Amniotic stem cell (primary cell): ENCODE data around the gene ZNF25.
"Not testable (repeated sequence)": the region's sequence is repeated elsewhere in the genome, so short reads cannot be mapped to it uniquely, and the experiment has no call there.

Experiments
- DNase-seq: peaks from one replicate; lab custom pipeline; 2025; lab: John Stamatoyannopoulos, UW

ZNF25 gene

DNA sequence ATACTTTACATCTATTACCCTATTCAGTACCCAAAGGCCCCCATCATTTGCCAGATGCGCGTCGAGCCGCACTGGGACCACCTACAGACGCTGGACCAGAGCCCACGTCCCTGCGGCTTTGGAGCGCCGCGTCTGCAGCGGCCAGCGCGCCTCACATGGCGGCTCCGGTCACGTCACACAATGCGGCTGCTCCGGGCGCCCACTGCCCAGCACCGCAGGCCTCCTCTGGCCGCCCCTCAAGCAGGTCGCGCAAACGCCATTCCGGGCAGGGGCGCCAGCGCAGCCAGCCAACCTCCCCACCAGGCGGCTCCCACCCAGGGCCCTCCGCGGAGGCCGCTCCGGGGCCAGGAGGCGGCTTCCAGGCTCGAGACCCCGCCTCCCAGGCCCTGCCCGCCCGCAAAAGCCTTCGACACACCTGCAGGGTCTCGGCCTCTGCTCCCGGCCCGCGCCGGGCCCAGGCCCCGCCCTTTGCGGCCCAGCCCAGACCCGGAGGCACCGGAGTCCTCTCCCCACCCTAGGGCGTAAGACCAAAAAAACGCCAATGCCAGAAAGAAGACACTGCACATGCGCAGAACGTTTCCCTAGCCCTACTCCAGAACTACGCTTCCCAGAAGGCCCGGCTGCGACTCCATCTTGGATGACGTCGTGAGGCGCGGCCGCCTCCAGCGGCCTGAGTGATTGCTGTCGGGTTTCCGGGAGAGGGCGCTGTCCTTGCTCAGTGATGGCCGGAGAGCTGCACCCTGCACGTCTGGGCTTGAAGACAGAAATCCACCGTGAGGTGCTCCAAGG lies at the start of gene ZNF25:
Gene ZNF25 (minus strand): TSS at position 557 of the 789 bp plus-strand sequence. CDS start 4,925 bp downstream, outside the sequence.
- peak; percentile 99 for DNase-seq

DNA sequence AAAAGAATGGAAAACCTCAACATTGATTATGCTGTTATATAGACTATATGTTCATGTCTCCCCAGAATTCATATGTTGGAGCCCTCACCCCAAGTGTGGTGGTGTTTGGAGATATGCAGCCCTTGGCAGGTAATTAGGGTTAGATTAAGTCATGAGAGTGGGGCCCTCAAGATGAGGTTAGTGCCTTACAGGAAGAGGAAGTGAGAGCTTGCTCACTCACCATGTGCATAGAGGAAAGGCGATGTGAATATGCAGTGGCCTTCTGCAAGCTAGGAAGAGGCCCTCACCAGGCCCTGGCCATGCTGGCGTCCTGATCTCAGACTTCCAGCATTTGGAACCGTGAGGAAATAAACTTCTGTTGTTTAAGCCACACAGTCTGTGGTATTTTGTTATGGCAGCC lies 48.8 kb upstream of the ZNF25 start:
- DNase-seq, result no peak

DNA sequence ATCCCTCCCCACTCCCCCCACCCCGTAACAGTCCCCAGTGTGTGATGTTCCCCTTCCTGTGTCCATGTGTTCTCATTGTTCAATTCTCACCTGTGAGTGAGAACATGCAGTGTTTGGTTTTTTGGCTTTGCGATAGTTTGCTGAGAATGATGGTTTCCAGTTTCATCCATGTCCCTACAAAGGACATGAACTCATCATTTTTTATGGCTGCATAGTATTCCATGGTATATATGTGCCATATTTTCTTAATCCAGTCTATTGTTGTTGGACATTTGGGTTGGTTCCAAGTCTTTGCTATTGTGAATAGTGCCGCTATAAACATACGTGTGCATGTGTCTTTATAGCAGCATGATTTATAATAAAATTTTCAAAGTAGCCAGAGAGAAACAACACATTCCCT lies 42.7 kb upstream of the ZNF25 start:
- not testable (repeated sequence) for DNase-seq

DNA sequence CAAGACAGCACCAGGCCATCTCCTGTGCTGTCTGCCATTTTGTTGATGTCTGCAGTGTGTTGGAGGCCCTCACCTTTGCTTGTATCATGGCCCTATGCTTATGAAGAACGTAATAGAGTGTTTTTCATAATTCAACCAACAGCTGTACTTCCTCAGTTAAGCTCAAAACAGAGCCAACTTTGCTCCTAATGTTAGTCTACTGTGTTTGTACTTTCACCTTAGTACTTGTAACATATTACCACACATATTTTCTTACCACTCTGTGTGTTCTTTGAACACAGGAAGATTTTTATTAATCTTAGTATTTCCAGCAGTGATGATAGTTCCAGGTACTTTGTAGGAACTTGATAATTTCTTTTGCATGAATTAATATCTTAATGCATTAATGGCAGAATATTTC lies 39.9 kb upstream of the ZNF25 start:
- DNase-seq, result no peak

- DNase-seq, result peak; percentile 92
Measured at GRCh38 chr10:38010119-38010903, 33.9 kb upstream of the ZNF25 start, which contains the start of gene ZNF33A. ZNF33A (plus strand) TSS chr10:38010675; CDS start chr10:38012342, 1,667 bp downstream.

- DNase-seq, result no peak
Measured at GRCh38 chr10:38007991-38008390, 31.5 kb upstream of the ZNF25 start.

DNA sequence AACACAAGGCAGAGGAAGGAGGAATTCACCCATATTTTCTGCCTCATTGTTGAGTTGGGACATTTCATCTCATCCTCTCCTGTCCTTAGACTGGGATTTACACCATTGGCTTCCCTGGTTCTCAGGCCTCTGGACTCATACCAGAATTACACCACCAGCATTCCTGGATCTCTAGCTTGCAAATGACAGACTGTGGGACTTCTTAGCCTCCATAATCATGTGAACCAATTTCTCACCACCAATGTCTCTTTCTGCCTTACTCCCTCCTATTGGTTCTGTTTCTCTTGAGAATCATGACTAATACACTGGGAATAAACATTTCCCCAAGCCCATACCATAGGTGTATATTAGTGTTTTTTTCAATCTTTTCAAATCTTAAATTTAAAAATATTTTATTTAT lies 31.1 kb upstream of the ZNF25 start:
- no peak for DNase-seq

- DNase-seq, result no peak
Measured at GRCh38 chr10:38003588-38003987, 27.1 kb upstream of the ZNF25 start.

DNA sequence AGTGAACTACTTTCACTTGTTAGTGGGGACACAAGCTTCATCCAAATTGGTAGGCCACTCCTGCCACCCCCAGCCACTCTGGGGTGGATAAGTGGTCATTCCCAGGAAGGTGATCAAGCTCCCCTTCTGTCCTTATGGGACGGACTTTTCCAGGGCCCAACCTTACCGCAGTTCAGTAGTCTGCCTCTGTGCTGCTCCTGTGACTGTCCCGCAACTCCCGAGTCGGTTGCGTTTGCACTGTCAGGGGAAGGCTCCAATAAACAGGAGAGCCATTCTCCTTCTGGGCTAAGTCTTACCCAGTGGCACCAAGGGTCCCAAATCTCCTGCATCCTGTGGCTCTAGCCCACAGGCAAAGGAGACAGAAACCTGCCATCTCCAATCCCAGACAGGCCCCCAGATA lies 26.6 kb upstream of the ZNF25 start:
- DNase-seq, result no peak

- DNase-seq, result not testable (repeated sequence)
Measured at GRCh38 chr10:38000474-38000873, 24.0 kb upstream of the ZNF25 start.

- DNase-seq, result not testable (repeated sequence)
Measured at GRCh38 chr10:37998920-37999319, 22.5 kb upstream of the ZNF25 start.

DNA sequence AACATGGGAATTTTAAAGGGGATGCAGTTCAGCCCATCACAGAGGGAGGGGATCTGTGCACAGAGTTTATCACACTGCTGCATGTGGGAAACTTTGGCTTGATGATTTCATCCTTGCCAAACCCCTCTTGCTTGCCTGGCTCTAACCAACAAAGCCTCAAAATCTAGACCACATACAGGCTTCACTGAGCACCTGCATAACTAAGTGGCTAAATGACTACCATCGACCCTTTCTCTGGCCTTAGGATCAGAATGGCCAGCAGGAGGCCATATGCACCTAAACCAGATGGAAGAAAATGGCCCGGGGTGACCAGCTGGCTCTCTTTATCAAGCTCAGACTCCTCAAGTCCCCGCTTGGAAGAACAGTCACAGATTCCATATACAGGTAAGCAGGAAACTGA lies 15.6 kb upstream of the ZNF25 start:
- no peak for DNase-seq

DNA sequence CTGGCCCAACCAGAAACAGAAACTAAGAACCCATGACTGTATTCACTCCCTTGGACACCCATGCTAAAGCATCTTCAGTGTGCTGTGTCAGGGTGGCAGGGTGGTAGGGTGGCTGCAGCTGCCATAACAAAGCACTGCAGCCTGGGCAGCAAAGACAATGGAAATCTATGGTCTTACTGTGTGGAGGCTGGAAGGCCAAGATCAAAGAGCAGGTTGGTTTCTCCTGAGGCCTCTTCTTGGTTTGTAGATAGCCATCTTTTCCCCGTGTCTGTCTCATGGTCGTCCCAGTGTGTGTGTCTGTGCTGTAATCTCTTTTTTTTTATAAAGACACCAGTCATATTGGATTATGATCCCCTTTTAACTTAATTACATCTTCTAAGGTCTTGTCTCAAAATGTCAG lies 15.2 kb upstream of the ZNF25 start:
- DNase-seq, result no peak

DNA sequence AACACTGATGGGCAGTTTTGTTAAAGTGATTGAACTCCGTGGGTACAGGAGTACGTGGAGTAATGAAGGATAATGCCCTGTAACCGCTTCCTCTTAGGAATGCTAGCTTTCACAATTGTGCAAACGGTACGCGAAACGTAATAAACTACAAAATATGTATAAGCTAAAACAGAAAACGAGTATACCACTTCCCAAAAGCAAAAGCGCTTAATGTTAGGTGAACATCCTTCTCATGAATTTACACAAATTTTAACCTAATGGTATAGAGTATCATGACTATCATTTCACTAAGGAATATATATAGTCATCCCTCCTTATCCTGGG lies 395 bp upstream of the ZNF25 start:
- no peak for DNase-seq

DNA sequence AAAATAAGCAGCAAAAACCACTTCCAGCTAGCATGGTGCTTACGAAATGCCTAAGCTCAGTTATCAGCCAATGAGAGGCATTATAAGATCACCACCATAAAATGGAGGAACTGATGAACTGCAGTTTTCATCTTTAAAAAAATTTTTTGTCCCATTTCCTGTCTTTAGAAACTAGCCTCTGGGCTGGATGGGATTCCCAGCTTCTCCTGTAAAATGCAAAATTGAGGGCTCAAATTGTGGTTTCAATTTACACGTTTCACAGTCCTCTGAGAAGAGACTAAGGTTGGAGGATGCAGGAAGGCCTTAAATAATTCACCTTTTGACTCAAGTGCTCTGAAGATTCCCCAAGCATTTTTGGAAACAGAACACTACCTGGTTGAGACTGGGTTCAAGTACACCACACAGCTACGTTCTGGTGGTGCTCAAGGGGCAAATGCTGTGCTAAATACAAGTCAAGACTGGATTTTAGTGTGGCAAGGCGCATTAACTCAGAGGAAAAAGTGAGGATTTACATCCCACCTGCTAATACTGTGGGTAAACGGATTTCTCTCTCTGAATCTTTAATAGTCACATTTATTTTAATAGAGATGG lies 951 bp downstream of the ZNF25 start:
- DNase-seq, result peak; percentile 1

DNA sequence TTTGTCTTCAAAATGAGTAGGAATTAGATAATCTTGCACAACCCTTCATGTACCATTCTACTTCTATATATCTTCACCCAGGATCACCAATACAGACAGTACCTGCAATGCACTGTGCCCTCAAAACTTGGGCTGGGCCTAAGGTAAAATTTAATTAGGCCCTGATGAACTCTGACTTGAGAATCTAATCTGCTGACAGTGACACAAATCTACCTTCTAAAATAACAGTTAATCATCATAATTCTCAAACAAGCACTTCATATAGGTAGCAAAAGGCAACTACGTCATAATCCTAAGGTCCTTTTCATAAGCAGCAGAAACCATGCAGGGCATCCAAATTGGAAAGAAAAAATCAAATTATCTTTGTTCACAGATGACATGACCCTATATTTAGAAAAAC lies 4.1 kb downstream of the ZNF25 start:
- no peak for DNase-seq

GRCh38 chr10:37965006-37965405 lies 11.4 kb downstream of the ZNF25 start:
- no peak for DNase-seq

GRCh38 chr10:37960591-37961137 lies 15.8 kb downstream of the ZNF25 start:
- DNase-seq, result no peak

GRCh38 chr10:37957841-37958240 lies 18.6 kb downstream of the ZNF25 start:
- no peak for DNase-seq

- DNase-seq, result no peak
Measured at GRCh38 chr10:37952926-37953325, 23.5 kb downstream of the ZNF25 start.

DNA sequence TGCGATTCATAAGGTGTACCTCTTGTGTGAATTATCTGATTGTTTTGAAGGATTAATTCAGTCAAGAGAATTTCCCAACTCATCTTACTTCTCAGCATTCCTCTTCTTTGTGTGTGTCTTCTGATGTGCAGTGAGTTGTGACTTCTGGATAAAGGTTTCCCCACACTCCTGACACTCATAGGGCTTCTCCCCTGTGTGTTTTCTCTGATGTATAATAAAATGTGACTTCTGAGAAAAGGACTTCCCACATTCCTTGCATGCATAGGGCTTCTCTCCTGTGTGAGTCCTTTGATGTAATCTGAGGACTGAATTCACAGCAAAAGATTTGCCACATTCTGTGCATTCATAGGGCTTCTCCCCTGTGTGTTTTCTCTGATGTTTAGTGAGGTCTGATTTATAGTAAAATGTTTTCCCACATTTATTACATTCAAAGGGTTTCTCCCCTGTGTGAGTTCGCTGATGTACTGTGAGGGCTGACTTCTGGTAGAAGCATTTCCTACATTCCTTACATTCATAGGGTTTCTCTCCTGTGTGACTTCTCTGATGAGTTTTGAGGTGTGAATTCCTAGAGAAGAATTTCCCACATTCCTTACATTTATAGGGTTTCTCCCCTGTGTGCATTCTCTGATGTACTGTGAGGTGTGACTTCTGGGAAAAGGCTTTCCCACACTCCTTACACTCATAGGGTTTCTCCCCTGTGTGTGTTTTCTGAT lies 24.2 kb downstream of the ZNF25 start:
- no peak for DNase-seq

GRCh38 chr10:37948210-37948609 lies 28.2 kb downstream of the ZNF25 start:
- DNase-seq, result no peak
